Adipocyte (in vitro differentiated cells): Measurements from ENCODE around the gene BUD31.

Source experiments
- DNase-seq: peaks from one replicate; pipeline ENCODE4 v3.0.0-alpha.2; 2015; ENCODE audit warnings: low read depth
- H3K27me3 ChIP-seq: replicated peaks from 2 replicates; pipeline ENCODE4 v1.7.0; 2013; ENCODE audit warnings: mild to moderate bottlenecking, low read length, moderate library complexity; ENCODE audit not compliant: control insufficient read depth, insufficient read depth
- H3K36me3 ChIP-seq: 2 replicates; pipeline ENCODE4 v1.7.0; 2013; ENCODE audit warnings: low read length, mild to moderate bottlenecking, moderate library complexity; ENCODE audit not compliant: control insufficient read depth, insufficient read depth, severe bottlenecking
- H3K4me1 ChIP-seq: 2 replicates; pipeline ENCODE4 v1.7.0; 2013; ENCODE audit warnings: mild to moderate bottlenecking, low read length, moderate library complexity; ENCODE audit not compliant: control insufficient read depth, insufficient read depth
- H3K4me3 ChIP-seq: 2 replicates; pipeline ENCODE4 v1.7.0; 2013; ENCODE audit warnings: mild to moderate bottlenecking, low read length, moderate library complexity
- H3K9ac ChIP-seq: 2 replicates; pipeline ENCODE4 v1.7.0; 2013; ENCODE audit warnings: mild to moderate bottlenecking, low read length, moderate library complexity
- H3K9me3 ChIP-seq: 2 replicates; pipeline ENCODE4 v1.7.0; 2013; ENCODE audit warnings: mild to moderate bottlenecking, low read length, moderate library complexity; ENCODE audit not compliant: control insufficient read depth

The BUD31 gene

DNA sequence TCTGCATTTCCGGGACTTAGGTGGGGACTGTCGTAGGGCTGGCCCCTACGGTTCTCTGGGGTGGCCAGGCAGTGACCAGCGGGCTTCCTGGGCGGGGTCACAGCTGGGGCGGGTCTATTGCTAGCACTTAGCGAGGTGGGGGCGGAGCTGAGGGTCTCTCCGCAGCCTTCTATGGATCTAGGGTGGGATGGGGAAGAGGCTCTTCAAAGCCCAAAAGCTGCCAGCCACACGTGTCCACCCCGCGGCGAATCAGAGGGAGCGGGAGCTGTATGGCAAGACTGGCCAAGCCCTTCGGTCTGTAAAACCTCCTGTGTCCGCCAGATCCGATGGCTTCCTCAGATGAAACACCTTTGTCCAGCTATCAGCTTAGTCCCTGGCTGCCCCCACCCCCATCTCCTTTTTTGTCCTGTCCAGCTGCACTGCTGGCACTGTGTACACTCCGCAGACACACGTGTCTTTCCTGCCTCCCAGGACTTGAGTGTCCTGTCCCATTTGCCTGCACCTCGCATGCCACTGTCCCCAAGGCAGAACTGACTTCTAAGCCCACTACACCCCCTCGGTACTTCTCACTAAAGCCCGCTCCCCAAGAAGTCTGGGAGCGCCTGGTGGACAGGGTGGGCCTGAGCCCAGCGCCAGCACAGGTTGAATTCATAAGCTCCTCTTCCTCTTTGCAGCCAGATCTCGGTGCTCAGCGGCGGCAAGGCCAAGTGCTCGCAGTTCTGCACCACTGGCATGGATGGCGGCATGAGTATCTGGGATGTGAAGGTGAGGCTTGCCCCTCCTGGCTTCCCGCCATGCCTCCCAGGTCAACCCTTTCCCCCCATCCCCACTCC lies 15.2 kb upstream of the BUD31 start:
- no peaks in the 10 kb centered on the region for H3K9me3 ChIP-seq
- H3K4me3 ChIP-seq, result peak overlapping the region; percentile 14
- peaks cover 83% of the 10 kb centered on the region for H3K36me3 ChIP-seq
- H3K4me1 ChIP-seq, result no peaks in the 10 kb centered on the region
- peak overlapping the region; percentile 5 for H3K9ac ChIP-seq
- H3K27me3 ChIP-seq, result no peaks in the 10 kb centered on the region
- DNase-seq, result no peak

DNA sequence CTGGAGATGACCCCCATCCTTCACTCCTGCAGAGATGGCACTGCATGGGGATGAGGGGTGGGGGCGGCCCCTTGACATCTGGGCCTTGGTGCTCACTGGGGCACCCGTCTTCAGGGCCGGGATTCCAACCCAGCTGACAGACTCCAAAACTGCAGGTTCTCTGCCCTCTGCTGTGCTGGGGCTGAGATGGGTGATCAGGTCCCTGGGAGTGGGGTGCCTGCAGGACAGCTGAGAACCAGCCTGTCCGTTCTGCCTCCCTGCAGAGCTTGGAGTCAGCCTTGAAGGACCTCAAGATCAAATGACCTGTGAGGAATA lies 14.6 kb upstream of the BUD31 start:
- Histone ChIP-seq H3K9me3 (no peaks in the 10 kb centered on the region), H3K36me3 (peaks cover 85% of the 10 kb centered on the region), H3K27me3 (no peaks in the 10 kb centered on the region), H3K9ac (no peak overlapping the region), H3K4me1 (no peaks in the 10 kb centered on the region), H3K4me3 (no peak overlapping the region)
- no peak for DNase-seq

DNA sequence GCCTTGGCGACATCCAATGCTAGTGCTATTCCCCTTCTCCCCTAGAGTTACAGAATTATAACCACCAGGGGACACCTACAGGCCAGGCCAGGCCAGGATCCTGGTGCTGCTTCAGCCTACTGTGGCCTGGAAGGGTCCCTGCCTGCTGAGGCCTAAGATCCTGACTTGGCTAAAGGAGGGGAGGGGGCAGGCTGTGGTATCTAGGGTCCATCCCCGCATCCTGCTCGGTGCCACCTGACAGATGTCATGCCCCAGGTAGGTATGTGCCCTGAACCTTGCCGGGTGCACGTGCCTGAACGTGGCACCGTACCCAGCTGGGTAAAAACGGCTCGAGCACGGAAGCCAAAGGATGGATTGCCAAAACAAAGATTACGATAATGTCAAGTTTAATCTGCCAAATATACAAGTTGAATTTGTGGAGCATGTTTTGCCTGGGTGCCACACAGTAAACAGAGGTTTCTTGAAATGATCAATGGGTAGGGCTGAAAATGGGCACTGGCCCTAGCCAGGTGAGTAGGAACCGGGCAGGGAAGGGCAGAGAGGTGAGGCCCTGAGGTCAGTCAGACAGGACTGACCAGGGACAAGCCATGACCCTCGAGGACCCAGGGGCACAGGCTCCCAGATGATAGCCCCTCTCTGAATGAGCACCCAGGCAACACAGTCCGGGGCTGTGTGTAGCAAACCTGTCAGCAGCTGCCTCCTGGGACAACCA lies 13.0 kb upstream of the BUD31 start:
- Histone ChIP-seq H3K9me3 (no peaks in the 10 kb centered on the region), H3K27me3 (no peaks in the 10 kb centered on the region), H3K4me3 (no peak overlapping the region), H3K9ac (no peak overlapping the region), H3K4me1 (no peaks in the 10 kb centered on the region), H3K36me3 (peaks cover 85% of the 10 kb centered on the region)
- DNase-seq, result no peak

DNA sequence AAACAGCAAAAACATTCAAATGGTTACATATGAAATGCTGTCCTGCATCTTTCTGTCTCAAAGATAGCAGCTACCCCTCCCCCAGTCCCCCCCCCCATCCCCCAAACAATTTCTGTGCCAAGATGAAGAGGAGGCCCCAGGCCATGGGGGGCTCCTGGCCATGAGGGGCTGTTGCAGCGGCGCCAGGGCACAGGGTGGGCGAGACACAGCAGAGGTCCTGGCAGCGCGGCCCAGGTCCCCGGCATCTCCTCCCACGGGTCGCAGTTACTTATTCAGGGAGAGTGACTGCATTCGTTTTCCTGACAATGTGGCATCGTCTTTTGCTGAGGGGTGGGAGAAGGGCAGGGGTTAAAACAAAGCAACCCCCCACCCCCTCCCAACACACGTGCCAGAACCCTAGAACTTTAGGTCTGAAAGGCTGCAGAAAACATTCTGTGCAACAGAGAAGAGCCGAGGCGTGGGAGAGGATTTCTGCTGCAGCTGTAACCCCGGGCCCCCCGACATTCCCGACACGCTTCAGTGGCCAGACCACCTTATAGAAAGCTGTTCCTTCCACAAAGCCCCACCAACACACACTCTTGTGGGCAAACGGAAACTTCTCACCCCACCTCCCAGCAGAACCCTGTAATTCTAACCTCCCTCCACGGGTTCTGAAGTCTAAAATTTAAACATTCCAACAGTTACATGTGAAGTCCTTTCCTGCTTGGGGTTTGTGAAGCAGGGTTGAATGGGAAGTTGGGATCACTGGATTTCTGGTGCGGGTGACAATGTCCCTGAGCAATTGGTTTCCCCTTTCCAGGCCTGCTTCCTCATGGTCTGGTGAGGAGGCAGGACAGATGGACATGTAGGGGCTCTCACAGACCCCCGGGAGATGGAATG lies 12.1 kb upstream of the BUD31 start:
- Histone ChIP-seq H3K36me3 (peaks cover 85% of the 10 kb centered on the region), H3K4me1 (no peaks in the 10 kb centered on the region), H3K9ac (no peak overlapping the region), H3K9me3 (no peaks in the 10 kb centered on the region), H3K27me3 (no peaks in the 10 kb centered on the region), H3K4me3 (no peak overlapping the region)
- DNase-seq, result no peak

DNA sequence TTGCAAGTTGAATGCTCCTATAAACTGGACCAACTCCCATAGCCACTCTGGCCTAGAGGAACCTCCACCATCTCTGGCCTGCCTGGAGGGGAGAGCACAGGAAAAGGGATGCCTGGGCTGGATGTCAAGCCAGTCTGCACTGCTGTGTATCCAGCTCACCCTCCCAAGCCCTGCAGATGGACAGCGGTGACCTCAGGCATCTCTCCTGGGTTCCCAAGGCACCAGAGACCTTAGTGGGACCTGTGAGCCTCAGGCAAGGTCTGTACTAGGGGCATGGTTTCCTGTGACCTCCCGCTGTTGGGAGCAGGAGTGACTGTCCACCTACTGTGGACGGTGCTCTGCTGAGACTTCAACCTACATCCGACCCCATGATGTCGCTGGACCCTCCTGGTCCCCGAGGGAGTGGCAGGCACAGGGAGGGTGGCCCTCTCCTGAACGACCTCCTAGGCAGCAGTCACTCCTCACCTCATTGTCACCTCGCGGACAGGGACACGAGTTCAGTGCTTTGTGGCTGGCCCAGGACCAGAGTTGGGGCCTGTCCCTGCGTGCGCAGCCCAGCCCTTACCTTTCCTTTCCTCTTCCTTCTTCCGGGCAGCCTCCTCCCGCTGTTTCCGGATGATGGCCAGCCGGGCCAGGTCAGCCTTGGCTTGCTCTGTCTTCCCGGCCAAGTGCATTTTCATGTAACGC lies 11.3 kb upstream of the BUD31 start:
- Histone ChIP-seq H3K4me1 (no peaks in the 10 kb centered on the region), H3K9ac (no peak overlapping the region), H3K27me3 (no peaks in the 10 kb centered on the region), H3K36me3 (peaks cover 82% of the 10 kb centered on the region), H3K9me3 (no peaks in the 10 kb centered on the region), H3K4me3 (no peak overlapping the region)
- no peak for DNase-seq

DNA sequence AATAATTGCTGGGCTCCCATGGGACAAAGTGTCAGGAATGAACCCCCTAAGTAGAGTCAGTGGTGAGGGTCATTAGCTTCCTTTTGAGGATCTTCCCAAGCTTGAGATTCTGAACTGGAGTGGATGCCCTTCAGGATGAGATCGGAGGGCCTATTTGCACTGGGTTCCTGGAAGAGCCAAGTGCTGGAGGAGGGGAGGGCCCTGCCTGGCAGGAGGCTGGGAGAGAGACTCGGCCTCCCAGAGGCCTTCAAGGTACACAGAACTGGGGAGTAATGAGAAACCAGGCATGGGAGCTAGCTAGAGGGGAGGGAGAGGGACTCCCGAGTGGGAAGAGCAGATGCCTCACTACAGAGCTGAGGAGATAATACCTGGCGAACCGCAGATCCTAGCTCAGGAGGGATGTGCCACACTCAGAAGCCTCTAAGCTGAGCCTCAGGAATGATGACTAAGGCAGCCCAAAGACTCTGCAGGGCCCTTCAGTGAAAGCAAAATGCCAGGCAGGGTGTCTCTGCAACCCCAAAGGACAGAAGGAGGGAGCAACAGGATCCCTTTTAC lies 9.8 kb upstream of the BUD31 start:
- Histone ChIP-seq H3K4me3 (no peak overlapping the region), H3K36me3 (peaks cover 89% of the 10 kb centered on the region), H3K9me3 (no peaks in the 10 kb centered on the region), H3K27me3 (no peaks in the 10 kb centered on the region), H3K9ac (peak overlapping the region; percentile 5), H3K4me1 (peaks cover under 1% of the 10 kb centered on the region)
- no peak for DNase-seq

DNA sequence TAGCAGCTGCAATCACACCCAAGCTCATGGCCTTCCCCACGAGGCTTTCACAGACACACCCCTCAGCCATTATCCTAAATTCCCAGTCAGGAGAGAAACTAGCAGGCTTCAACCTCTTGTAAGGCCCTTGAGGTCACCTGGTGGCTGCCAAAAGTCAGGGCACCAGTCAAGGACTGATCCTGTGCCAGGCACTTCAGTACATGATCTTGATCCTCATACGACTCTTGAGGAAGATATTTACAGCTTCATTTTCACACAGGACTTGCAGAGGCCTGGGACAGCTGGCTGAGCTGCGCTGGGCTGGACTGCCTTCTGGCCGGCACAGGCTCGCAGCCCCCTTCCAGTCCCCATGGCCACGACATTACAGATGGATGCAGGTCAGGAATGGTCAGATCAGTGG lies 9.2 kb upstream of the BUD31 start:
- Histone ChIP-seq H3K9ac (no peak overlapping the region), H3K27me3 (no peaks in the 10 kb centered on the region), H3K4me3 (no peak overlapping the region), H3K4me1 (peaks cover 7% of the 10 kb centered on the region), H3K36me3 (peaks cover 85% of the 10 kb centered on the region), H3K9me3 (no peaks in the 10 kb centered on the region)
- no peak for DNase-seq

DNA sequence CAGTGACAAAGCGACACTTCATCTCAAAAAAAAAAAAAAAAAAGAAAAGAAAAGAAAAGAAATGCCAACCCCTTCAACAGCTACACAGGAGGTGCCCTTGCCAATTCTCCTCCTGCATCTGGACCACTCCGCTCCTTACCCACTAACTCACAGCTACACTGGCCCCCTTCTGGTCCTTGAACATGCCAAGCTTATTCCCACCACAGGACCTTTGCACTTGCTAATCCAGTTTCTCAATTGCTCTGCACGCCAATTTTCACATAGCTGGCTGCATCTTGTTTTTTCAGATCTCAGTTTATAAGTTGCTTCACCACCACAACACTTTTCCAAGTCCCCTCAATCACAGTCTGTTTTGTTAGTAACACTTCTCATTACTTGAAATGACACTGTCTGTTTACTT lies 5.9 kb upstream of the BUD31 start:
- Histone ChIP-seq H3K9ac (no peak overlapping the region), H3K4me1 (peaks cover 32% of the 10 kb centered on the region), H3K9me3 (no peaks in the 10 kb centered on the region), H3K36me3 (peaks cover 55% of the 10 kb centered on the region), H3K27me3 (no peaks in the 10 kb centered on the region), H3K4me3 (no peak overlapping the region)
- DNase-seq, result no peak

DNA sequence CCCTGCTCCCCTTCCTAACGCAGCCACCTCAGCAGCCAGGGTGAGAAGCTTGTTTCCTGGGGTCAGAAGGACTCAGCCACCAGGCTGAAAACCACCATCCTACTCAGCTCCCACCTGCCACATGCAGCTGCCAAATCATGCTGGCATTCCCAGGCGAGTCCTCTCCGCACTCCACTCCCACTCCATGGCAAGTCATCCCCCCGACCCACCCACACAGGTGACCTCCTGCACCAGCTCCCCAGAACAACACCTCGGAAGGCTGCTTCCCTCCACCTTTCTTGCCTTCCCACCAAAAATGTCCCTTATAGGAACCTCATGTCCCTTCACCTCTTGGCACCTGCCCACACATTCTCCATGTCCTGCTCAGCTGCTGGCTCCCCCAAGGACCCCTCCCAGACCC lies 5.0 kb upstream of the BUD31 start:
- H3K27me3 ChIP-seq, result no peaks in the 10 kb centered on the region
- H3K36me3 ChIP-seq, result peaks cover 47% of the 10 kb centered on the region
- no peak overlapping the region for H3K4me3 ChIP-seq
- H3K9ac ChIP-seq, result no peak overlapping the region
- H3K4me1 ChIP-seq, result peaks cover 32% of the 10 kb centered on the region
- DNase-seq, result no peak
- no peaks in the 10 kb centered on the region for H3K9me3 ChIP-seq

DNA sequence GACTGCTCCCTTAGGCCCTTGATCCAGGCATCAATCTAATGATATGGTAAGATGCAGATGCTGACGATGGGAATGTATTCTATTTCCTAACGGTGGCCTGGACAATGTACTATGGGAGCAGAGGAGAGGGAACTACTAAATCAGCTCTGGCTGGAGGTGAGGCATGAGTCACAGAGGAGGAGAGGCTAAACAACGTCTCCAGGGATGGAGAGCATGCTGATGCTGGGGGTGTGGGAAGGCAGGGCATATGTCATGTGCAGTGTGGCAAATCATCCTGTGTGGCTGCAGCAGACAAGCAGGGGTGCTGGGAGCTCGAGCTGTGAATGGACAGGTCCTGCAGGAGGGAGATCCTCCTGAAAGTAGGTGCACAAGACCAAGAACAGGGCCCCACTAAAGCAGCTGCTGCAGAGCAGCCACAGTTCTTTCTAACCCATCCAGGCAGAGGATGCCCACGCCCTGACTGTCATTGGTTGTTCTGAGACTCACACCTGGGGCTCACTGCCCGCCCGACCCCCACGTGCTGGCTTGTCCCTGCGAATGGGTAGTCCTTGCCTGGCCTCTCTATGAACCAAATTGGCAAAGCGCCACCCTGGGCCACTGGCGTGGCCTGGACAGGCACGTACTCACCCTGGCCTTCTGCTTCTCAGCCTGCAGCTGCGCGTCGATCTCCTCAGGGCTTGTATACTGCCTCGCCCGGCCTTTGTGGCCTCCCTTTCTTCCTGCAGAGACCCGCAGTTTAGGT lies 4.4 kb upstream of the BUD31 start:
- Histone ChIP-seq H3K9me3 (no peaks in the 10 kb centered on the region), H3K27me3 (no peaks in the 10 kb centered on the region), H3K4me1 (peaks cover 32% of the 10 kb centered on the region), H3K9ac (peak overlapping the region; percentile 41), H3K4me3 (no peak overlapping the region), H3K36me3 (peaks cover 41% of the 10 kb centered on the region)
- no peak for DNase-seq
